ENCODE data around the gene CDX1.

CDX1 gene

GRCh38 chr5:150144246-150144801 is 22.3 kb upstream of the CDX1 start:
- peak overlapping the region; percentile 15 for H3K4me3 ChIP-seq (ENCODE audit: control insufficient read depth, low read depth, low read length)
- DNase-seq (ENCODE audit: low read depth): no peak
- TF ChIP-seq, protein P1, sequence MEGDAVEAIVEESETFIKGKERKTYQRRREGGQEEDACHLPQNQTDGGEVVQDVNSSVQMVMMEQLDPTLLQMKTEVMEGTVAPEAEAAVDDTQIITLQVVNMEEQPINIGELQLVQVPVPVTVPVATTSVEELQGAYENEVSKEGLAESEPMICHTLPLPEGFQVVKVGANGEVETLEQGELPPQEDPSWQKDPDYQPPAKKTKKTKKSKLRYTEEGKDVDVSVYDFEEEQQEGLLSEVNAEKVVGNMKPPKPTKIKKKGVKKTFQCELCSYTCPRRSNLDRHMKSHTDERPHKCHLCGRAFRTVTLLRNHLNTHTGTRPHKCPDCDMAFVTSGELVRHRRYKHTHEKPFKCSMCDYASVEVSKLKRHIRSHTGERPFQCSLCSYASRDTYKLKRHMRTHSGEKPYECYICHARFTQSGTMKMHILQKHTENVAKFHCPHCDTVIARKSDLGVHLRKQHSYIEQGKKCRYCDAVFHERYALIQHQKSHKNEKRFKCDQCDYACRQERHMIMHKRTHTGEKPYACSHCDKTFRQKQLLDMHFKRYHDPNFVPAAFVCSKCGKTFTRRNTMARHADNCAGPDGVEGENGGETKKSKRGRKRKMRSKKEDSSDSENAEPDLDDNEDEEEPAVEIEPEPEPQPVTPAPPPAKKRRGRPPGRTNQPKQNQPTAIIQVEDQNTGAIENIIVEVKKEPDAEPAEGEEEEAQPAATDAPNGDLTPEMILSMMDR (IDR thresholded peaks at IDR 0.05; ENCODE audit: control insufficient read depth, insufficient read depth, low read depth, low read length, missing control alignments): no peak

DNA sequence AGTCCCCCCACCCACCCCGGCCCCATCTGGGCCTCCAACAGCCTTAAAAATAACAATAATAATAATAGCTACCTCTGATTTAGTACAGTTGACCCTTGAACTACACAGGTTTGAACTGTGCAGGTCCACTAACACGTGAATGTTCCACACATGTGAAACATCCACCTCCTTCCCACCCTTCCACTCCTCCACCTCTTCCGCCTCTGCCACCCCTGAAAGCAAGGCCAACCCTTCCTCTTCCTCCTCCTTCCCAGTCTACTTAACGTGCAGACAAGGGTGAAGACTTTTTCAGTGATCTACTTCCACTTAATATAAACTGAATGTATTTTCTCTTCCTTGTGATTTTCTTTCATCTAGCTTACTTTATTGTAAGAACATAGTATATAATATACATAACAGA is 21.7 kb upstream of the CDX1 start:
- no peak for DNase-seq (ENCODE audit: low read depth)
- H3K4me3 ChIP-seq (ENCODE audit: control insufficient read depth, low read depth, low read length): no peak overlapping the region
- TF ChIP-seq, protein P1 (IDR thresholded peaks at IDR 0.05; ENCODE audit: control insufficient read depth, insufficient read depth, low read depth, low read length, missing control alignments): no peak

DNA sequence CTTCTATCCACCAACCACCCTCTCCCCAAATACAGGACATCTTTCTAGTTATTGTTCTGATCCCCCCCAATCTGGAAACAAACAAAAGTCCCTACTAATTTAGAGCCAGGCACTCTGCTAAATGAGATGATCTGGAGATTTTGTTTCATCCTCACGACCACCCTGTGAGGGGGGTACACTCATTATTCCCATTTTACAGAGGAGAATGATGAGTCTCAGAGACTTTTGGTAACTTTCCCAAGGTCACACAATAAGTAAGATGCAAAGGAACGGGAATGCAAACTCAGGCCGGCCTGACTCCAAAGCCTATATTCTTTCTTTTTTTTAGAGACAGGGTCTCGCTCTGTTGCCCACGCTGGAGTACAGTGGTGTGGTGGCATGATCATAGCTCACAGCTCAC is 20.3 kb upstream of the CDX1 start:
- DNase-seq (ENCODE audit: low read depth): no peak
- TF ChIP-seq, protein P1 (IDR thresholded peaks at IDR 0.05; ENCODE audit: control insufficient read depth, insufficient read depth, low read depth, low read length, missing control alignments): no peak
- H3K4me3 ChIP-seq (ENCODE audit: control insufficient read depth, low read depth, low read length): no peak overlapping the region

DNA sequence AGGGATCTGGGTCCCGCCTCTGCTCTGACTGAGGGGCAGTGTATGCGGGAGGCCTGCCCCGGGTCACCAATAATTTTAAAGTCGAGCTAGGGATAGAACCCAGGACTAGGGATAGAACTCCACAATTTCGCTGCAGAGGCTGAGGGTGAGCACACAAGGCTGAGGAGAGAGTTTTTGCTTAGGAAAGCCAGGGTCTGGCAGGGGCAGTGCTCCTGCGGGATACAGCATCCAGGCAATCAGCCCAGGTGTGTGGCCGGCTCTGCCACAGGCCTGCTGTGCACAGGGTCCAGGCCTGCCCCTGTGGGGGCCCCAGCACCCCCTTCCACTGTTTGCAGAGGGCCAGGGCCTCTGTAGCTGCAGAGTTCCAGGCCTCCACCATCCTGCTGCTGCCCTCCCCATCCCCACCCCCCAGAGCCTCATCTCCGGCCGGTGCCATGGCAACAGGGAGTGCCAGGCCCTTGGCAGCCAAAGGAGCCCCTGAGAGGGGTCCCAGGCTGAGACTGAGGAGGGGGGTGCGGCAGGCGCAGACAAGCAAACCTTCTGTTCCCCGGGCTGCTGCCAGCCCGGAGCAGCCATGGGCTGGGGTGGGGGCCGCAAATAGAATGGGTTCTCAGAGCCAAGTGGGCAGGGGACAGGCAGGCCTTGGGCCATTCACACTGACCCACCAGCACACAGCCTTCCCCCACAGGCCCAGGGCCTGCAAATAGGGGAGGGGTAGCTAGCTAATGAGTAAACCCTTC is 19.5 kb upstream of the CDX1 start:
- H3K4me3 ChIP-seq (ENCODE audit: control insufficient read depth, low read depth, low read length): no peak overlapping the region
- TF ChIP-seq, protein P1 (IDR thresholded peaks at IDR 0.05; ENCODE audit: control insufficient read depth, insufficient read depth, low read depth, low read length, missing control alignments): no peak
- no peak for DNase-seq (ENCODE audit: low read depth)

DNA sequence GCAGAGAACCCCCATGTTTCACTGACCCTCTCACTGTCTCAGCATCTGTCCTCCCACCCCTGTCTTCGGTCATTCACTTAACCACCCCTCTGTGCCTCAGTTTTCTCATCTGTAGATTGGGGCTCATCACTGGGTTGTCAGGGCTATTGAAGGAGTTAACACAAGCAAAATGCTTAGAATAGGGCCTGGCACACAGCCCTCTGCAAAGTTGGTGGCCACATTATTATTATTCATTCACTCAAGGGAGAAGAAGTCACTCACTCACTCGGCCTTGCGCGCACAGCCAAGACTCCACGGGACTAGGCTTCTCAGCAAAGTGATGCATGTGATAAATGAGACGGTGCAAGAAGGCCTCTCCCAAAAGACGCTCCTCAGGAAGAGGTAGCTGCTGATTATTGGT is 18.9 kb upstream of the CDX1 start:
- no peak overlapping the region for H3K4me3 ChIP-seq (ENCODE audit: control insufficient read depth, low read depth, low read length)
- TF ChIP-seq, protein P1 (IDR thresholded peaks at IDR 0.05; ENCODE audit: control insufficient read depth, insufficient read depth, low read depth, low read length, missing control alignments): no peak
- DNase-seq (ENCODE audit: low read depth): no peak

- no peak for DNase-seq (ENCODE audit: low read depth)
- TF ChIP-seq, protein P1 (IDR thresholded peaks at IDR 0.05; ENCODE audit: control insufficient read depth, insufficient read depth, low read depth, low read length, missing control alignments): no peak
- H3K4me3 ChIP-seq (ENCODE audit: control insufficient read depth, low read depth, low read length): no peak overlapping the region
Measured at GRCh38 chr5:150148117-150148927, 18.3 kb upstream of the CDX1 start.

All from AG09309 (cell line).